HCT116 (cell line): ENCODE results near the gene SCD5. TPM values are rescaled to one million over a fixed set of nuclear protein-coding genes. Genes with fewer than 3 reads are reported as not detected.

Source experiments
- ATAC-seq: fragments of 200-7000 bp; cut with Tn5 transposase; 2 replicates; pipeline ENCODE4 v1.9.1; 2020; ENCODE audit warnings: mild to moderate bottlenecking, moderate library complexity
- BruUV-seq: library from RNA; stranded (reverse); fragments of 400-500 nt; replicated peaks from 2 replicates; lab custom pipeline; 2021; lab: Mats Ljungman, UMichigan
- CTCF ChIA-PET: fragments of 300-600 bp; sonication (Branson Sonifier 250); formaldehyde crosslinking; loops from one replicate; lab custom pipeline; 2021; ENCODE audit warnings: antibody characterized with exemption; lab: Charles Lee
- POLR2A ChIA-PET: fragments of 300-600, 350-600 bp; sonication (Branson Sonifier 250); formaldehyde crosslinking; loops from one replicate; lab custom pipeline; 2021; ENCODE audit warnings: antibody characterized with exemption; lab: Charles Lee
- RAD21 ChIA-PET, 2 experiments: fragments of 300-600 bp; sonication (Branson Sonifier 250); formaldehyde crosslinking; loops; one replicate each; lab custom pipeline; 2023; ENCODE audit warnings: low total read pairs in 2 of 2; ENCODE audit not compliant: uncharacterized antibody in 2 of 2, unreplicated experiment in 2 of 2, low non-redundant PET in 1 of 2; lab: Charles Lee
- DNase-seq: peaks from one replicate; pipeline ENCODE4 v3.0.0-alpha.2; 2010; ENCODE audit warnings: low read depth, low spot score
- H2AFZ ChIP-seq: fragments of 200-600 bp; shearing (Covaris generic), sonication (generic); 2 replicates; pipeline ENCODE4 v1.6.1; 2017; ENCODE audit warnings: low read depth, mixed run types, mixed read lengths, antibody characterized with exemption, low read length; ENCODE audit not compliant: poor library complexity, severe bottlenecking
- H3K27ac ChIP-seq: 2 replicates; pipeline ENCODE4 v1.5.1; 2012; ENCODE audit warnings: low read depth, low read length
- H3K27me3 ChIP-seq: fragments of 200-600 bp; sonication (generic); 2 replicates; pipeline ENCODE4 v1.6.1; 2016; ENCODE audit warnings: mixed run types, low read length, mixed read lengths; ENCODE audit not compliant: insufficient read depth
- H3K36me3 ChIP-seq, 2 experiments: fragments of 200-500 bp in 1 of 2; fragments of 200-600 bp in 1 of 2; sonication (Bioruptor generic) in 1 of 2; sonication (generic) in 1 of 2; 2 replicates each; pipeline versions ENCODE4 v1.5.1 to v1.6.1; 2014 to 2016; ENCODE audit warnings: low read length in 2 of 2, inconsistent platforms in 1 of 2, mixed read lengths in 1 of 2, mixed run types in 1 of 2; ENCODE audit not compliant: insufficient read depth in 2 of 2, control insufficient read depth in 1 of 2
- H3K4me1 ChIP-seq, 2 experiments: fragments of 200-600 bp in 1 of 2; sonication (generic) in 1 of 2; 2 replicates each; pipeline versions ENCODE4 v1.5.1 to v1.6.1; 2012 to 2017; ENCODE audit warnings: low read length in 2 of 2, inconsistent platforms in 1 of 2, mild to moderate bottlenecking in 1 of 2, mixed read lengths in 1 of 2, mixed run types in 1 of 2, moderate library complexity in 1 of 2; ENCODE audit not compliant: insufficient read depth in 2 of 2, control insufficient read depth in 1 of 2
- H3K4me2 ChIP-seq: fragments of 200-600 bp; sonication (generic); 2 replicates; pipeline ENCODE4 v1.6.1; 2017; ENCODE audit warnings: mixed run types, low read length, mixed read lengths
- H3K4me3 ChIP-seq, 2 experiments: fragments of 200-600 bp in 1 of 2; sonication (generic) in 1 of 2; replicated peaks in 1 of 2; 2 replicates each; pipeline ENCODE4 v1.5.1; 2011 to 2016; ENCODE audit warnings: low read length in 2 of 2, control low read depth in 1 of 2, low read depth in 1 of 2, mild to moderate bottlenecking in 1 of 2, mixed read lengths in 1 of 2, mixed run types in 1 of 2
- H3K79me2 ChIP-seq: fragments of 200-600 bp; sonication (generic); 2 replicates; pipeline ENCODE4 v1.6.1; 2017; ENCODE audit warnings: mild to moderate bottlenecking, mixed run types, low read length, moderate library complexity, mixed read lengths; ENCODE audit not compliant: insufficient read depth
- H3K9ac ChIP-seq: fragments of 200-600 bp; sonication (generic); 2 replicates; pipeline ENCODE4 v1.6.1; 2016; ENCODE audit warnings: low read length, mixed read lengths
- H3K9me2 ChIP-seq: fragments of 200-600 bp; sonication (generic), shearing (Covaris generic); 2 replicates; pipeline ENCODE4 v1.6.1; 2017; ENCODE audit warnings: mixed run types, mild to moderate bottlenecking, moderate library complexity; ENCODE audit not compliant: insufficient read depth
- H3K9me3 ChIP-seq, 2 experiments: fragments of 200-500 bp in 1 of 2; fragments of 200-600 bp in 1 of 2; sonication (Bioruptor generic) in 1 of 2; sonication (generic) in 1 of 2; 2 replicates each; pipeline ENCODE4 v1.6.1; 2014 to 2017; ENCODE audit warnings: low read length in 2 of 2, mixed read lengths in 2 of 2, inconsistent platforms in 1 of 2, low read depth in 1 of 2, mild to moderate bottlenecking in 1 of 2, mixed run types in 1 of 2, moderate library complexity in 1 of 2; ENCODE audit not compliant: control insufficient read depth in 1 of 2, insufficient read depth in 1 of 2
- H4K20me1 ChIP-seq: fragments of 200-600 bp; sonication (generic), shearing (Covaris generic); 2 replicates; pipeline ENCODE4 v1.6.1; 2017; ENCODE audit warnings: mixed run types, mild to moderate bottlenecking, moderate library complexity; ENCODE audit not compliant: insufficient read depth
- ATF3 ChIP-seq: IDR thresholded peaks from 2 replicates; pipeline ENCODE4 v1.6.1; 2012
- CBX3 ChIP-seq: IDR thresholded peaks from 2 replicates; pipeline ENCODE4 v1.6.1; 2012; ENCODE audit warnings: low read depth
- CEBPB ChIP-seq: IDR thresholded peaks from 2 replicates; pipeline ENCODE4 v1.6.1; 2012; ENCODE audit warnings: low read depth
- ELF1 ChIP-seq: IDR thresholded peaks from 2 replicates; pipeline ENCODE4 v1.6.1; 2012; ENCODE audit warnings: low read depth, borderline replicate concordance
- EZH2 ChIP-seq: fragments of 200-600 bp; sonication (generic); IDR thresholded peaks from 2 replicates; pipeline ENCODE4 v1.6.1; 2017; ENCODE audit warnings: antibody characterized with exemption, mixed run types
- FOSL1 ChIP-seq: IDR thresholded peaks from 2 replicates; pipeline ENCODE4 v1.6.1; 2012; ENCODE audit warnings: low read depth
- JUND ChIP-seq: IDR thresholded peaks from 2 replicates; pipeline ENCODE4 v1.6.1; 2012
- MAX ChIP-seq: IDR thresholded peaks from 2 replicates; pipeline ENCODE4 v1.6.1; 2012
- POLR2A ChIP-seq: IDR thresholded peaks from 2 replicates; pipeline ENCODE4 v1.7.0; 2011; ENCODE audit warnings: borderline replicate concordance; ENCODE audit not compliant: insufficient read depth, insufficient read length; ENCODE audit errors: extremely low read depth
- RAD21 ChIP-seq: IDR thresholded peaks from 2 replicates; pipeline ENCODE4 v1.6.1; 2012; ENCODE audit warnings: low read depth, mild to moderate bottlenecking
- REST ChIP-seq: IDR thresholded peaks from 2 replicates; pipeline ENCODE4 v1.6.1; 2012; ENCODE audit warnings: low read depth
- SIN3A ChIP-seq: IDR thresholded peaks from 2 replicates; pipeline ENCODE4 v1.6.1; 2012; ENCODE audit warnings: low read depth
- SP1 ChIP-seq: IDR thresholded peaks from 2 replicates; pipeline ENCODE4 v1.6.1; 2012; ENCODE audit warnings: low read depth
- SRF ChIP-seq: IDR thresholded peaks from 2 replicates; pipeline ENCODE4 v1.6.1; 2012; ENCODE audit warnings: low read depth
- YY1 ChIP-seq: IDR thresholded peaks from 2 replicates; pipeline ENCODE4 v1.6.1; 2011; ENCODE audit warnings: low read length, low read depth, moderate library complexity, mild to moderate bottlenecking; ENCODE audit not compliant: insufficient replicate concordance; ENCODE audit errors: extremely low read depth
- ZFX ChIP-seq: fragments of 450-650 bp; IDR thresholded peaks from 2 replicates; pipeline ENCODE4 v1.6.1; 2017
- intact Hi-C: fragments of 100-400 bp; cut with micrococcal nuclease; formaldehyde crosslinking; loops from 2 replicates; pipeline ENCODE4 v1.10.0; 2022
- total RNA-seq: library from RNA; stranded (reverse); gene quantifications from one replicate; pipeline ENCODE4 v1.2.1, GENCODE V29; 2021; ENCODE audit not compliant: unreplicated experiment

SCD5 gene
- total RNA-seq, 1 experiment from 2014 or later, result 21.7 TPM

GRCh38 chr4:82592639-82593038 is 206.0 kb downstream of the SCD5 start:
- peaks cover 45% of the 10 kb centered on the region for H3K27me3 ChIP-seq

GRCh38 chr4:82591592-82591991 is 207.0 kb downstream of the SCD5 start:
- Histone ChIP-seq H4K20me1 (no peaks in the 10 kb centered on the region), H3K9ac (no peak overlapping the region), H3K4me3 (no peak overlapping the region), H3K4me2 (no peak overlapping the region), H3K9me2 (no peaks in the 10 kb centered on the region), H3K27ac (no peak overlapping the region), H3K4me1 (no peaks in the 10 kb centered on the region), H2AFZ (no peak overlapping the region), H3K79me2 (no peaks in the 10 kb centered on the region), H3K36me3 (no peaks in the 10 kb centered on the region), H3K9me3 (no peaks in the 10 kb centered on the region), H3K27me3 (peaks cover 45% of the 10 kb centered on the region)
- ATAC-seq (no peak), DNase-seq (no peak)
- intact Hi-C loops, result no loop called here
- CTCF ChIA-PET, result no interaction called here
- POLR2A ChIA-PET, result no interaction called here
- RAD21 ChIA-PET, result no interaction called here
- TF ChIP-seq RAD21, result no peak
- TF ChIP-seq EZH2, result no peak
- TF ChIP-seq REST, result no peak
- TF ChIP-seq SP1, result no peak
- TF ChIP-seq CBX3, result no peak
- no peak for TF ChIP-seq JUND
- TF ChIP-seq ZFX, result no peak
- TF ChIP-seq SRF, result no peak
- no peak for TF ChIP-seq ATF3
- no TSS peak for BruUV-seq

More at GRCh38 chr4:82592639-82593038, 206.0 kb downstream of the SCD5 start:
- Histone ChIP-seq H3K4me2 (no peak overlapping the region), H2AFZ (no peak overlapping the region), H3K79me2 (no peaks in the 10 kb centered on the region), H3K4me3 (no peak overlapping the region), H3K27ac (no peak overlapping the region), H3K36me3 (no peaks in the 10 kb centered on the region), H3K9ac (no peak overlapping the region), H3K4me1 (no peaks in the 10 kb centered on the region), H3K9me2 (no peaks in the 10 kb centered on the region), H4K20me1 (no peaks in the 10 kb centered on the region), H3K9me3 (no peaks in the 10 kb centered on the region)
- ATAC-seq (no peak), DNase-seq (no peak)
- POLR2A ChIA-PET, result no interaction called here
- TF ChIP-seq JUND (no peak), ZFX (no peak), MAX (no peak), EZH2 (no peak), ELF1 (no peak), FOSL1 (no peak), CEBPB (no peak), SIN3A (no peak), ATF3 (no peak), POLR2A (no peak), YY1 (no peak)
- intact Hi-C loops, result no loop called here
- CTCF ChIA-PET, result no interaction called here
- RAD21 ChIA-PET, result no interaction called here
- BruUV-seq, result no TSS peak
